Astrocyte of the cerebellum (primary cell): Measurements from ENCODE around the gene RRN3.
A peak's percentile ranks its signal among the peaks of the same experiment; 100 is the strongest.

Experiments used
- DNase-seq: peaks from one replicate; pipeline ENCODE4 v3.0.0-alpha.2; 2011; ENCODE audit warnings: low read depth
- H3K4me3 ChIP-seq: 2 replicates; pipeline ENCODE4 v1.5.1; 2011; ENCODE audit warnings: mild to moderate bottlenecking, low read depth, low read length, moderate library complexity
- CTCF ChIP-seq: IDR thresholded peaks from 2 replicates; pipeline ENCODE4 v1.5.1; 2012; ENCODE audit warnings: low read length, low read depth, moderate library complexity, mild to moderate bottlenecking; ENCODE audit errors: missing control alignments
- in situ Hi-C: cut with HindIII; loops from 2 replicates; pipeline ENCODE4 v1.10.0; 2017; ENCODE audit warnings: low sequenced_read_pairs

The RRN3 gene

GRCh38 chr16:15037003-15037402 lies 57.1 kb downstream of the RRN3 start:
- no peak for TF ChIP-seq CTCF
- in situ Hi-C loops, result no loop called here
- H3K4me3 ChIP-seq, result no peak overlapping the region
- no peak for DNase-seq

- in situ Hi-C loops, result no loop called here
- H3K4me3 ChIP-seq, result no peak overlapping the region
- TF ChIP-seq CTCF, result no peak
- DNase-seq, result no peak
Observed at GRCh38 chr16:15035163-15035729, 58.8 kb downstream of the RRN3 start.

GRCh38 chr16:15034266-15035162 lies 59.6 kb downstream of the RRN3 start:
- no peak for DNase-seq
- TF ChIP-seq CTCF, result no peak
- in situ Hi-C loops, result no loop called here
- no peak overlapping the region for H3K4me3 ChIP-seq

- DNase-seq, result no peak
Observed at GRCh38 chr16:15033309-15033707, 60.8 kb downstream of the RRN3 start.

GRCh38 chr16:15032547-15033308 lies 61.3 kb downstream of the RRN3 start:
- H3K4me3 ChIP-seq, result no peak overlapping the region
- in situ Hi-C loops, result no loop called here
- peak; percentile 42 for DNase-seq

More at GRCh38 chr16:15033309-15033707, 60.8 kb downstream of the RRN3 start:
- no peak overlapping the region for H3K4me3 ChIP-seq
- no peak for TF ChIP-seq CTCF
- in situ Hi-C loops, result no loop called here

More at GRCh38 chr16:15032547-15033308, 61.3 kb downstream of the RRN3 start:
- TF ChIP-seq CTCF, result no peak
